Upper lobe of left lung (tissue), 4 donors: Measurements from ENCODE around the gene PAWR.

ENCODE experiments used
- CTCF ChIP-seq, 6 experiments: fragments of 450-650 bp in 4 of 6; fragments of 200-600 bp in 2 of 6; sonication (generic) in 2 of 6; IDR thresholded peaks; one replicate each; pipeline ENCODE4 v1.5.1; 2016 to 2019; ENCODE audit warnings: antibody characterized with exemption in 6 of 6
- EP300 ChIP-seq, 4 donors: sonication (generic); formaldehyde crosslinking; IDR thresholded peaks; one replicate each; pipeline ENCODE4 v1.5.1; 2017; ENCODE audit warnings: antibody characterized with exemption in 4 of 4, control low read depth in 2 of 4
- POLR2A ChIP-seq, 4 donors: fragments of 450-650 bp; IDR thresholded peaks; one replicate each; pipeline ENCODE4 v1.5.1; 2016 to 2017; ENCODE audit warnings: antibody characterized with exemption in 4 of 4, mild to moderate bottlenecking in 2 of 4
- POLR2AphosphoS5 ChIP-seq, 2 donors: sonication (generic); formaldehyde crosslinking; IDR thresholded peaks; one replicate each; pipeline ENCODE4 v1.5.1; 2017; ENCODE audit warnings: antibody characterized with exemption in 2 of 2

GRCh38 chr12:79652521-79652920 is 38.2 kb downstream of the PAWR start:
- TF ChIP-seq CTCF (IDR thresholded peaks at IDR 0.05) (no peak), EP300 (IDR thresholded peaks at IDR 0.05) (no peak), POLR2A (IDR thresholded peaks at IDR 0.05) (no peak), POLR2AphosphoS5 (IDR thresholded peaks at IDR 0.05) (no peak)
